Measurements from ENCODE around the gene STX4.

DNA sequence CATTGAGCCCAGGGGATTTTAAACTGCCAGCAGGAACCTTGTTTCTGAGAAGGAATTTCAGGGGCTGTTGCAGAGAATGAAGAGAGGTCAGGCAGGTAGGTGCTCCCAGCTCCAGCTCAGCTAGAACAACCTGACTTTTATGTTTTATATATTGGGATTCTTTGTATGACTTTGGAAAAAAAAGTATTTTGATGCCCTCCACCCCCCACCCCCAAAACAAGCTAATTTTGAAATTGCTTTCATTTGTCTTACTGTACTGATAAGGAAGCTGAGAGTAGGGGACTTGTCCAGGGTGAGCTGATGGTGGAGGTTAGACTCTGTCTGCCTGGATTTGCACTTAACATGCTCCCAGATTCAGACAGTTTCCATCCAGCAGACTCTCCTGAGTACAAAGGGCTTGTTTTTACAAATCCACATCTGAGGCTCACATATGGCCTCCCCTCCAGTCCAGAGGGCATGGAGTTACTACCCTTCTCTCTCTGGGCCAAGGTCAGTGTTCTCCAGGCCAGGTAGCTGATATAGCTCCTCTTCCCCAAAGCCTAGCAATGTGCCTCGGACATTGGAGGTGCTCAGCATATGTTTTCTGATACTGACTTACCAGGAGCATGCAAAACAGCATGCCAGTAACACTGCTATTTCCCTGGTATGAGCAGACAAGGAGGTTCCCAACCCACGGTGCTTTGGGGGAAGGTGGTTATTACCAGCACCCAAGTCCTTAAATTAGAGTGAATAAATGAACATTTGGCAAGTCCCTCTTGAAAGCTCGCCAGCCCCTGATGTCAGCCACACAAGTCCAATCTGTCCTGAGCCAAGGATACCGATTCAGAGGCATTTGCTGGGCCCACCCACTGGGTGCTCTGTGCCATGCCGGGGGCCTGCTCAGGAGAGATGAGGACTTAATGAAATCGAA, 34.3 kb upstream of the STX4 start:
- no peak for TF ChIP-seq EZH2phosphoT487 (IDR thresholded peaks at IDR 0.05; ENCODE audit: borderline replicate concordance)
- TF ChIP-seq, protein P1, sequence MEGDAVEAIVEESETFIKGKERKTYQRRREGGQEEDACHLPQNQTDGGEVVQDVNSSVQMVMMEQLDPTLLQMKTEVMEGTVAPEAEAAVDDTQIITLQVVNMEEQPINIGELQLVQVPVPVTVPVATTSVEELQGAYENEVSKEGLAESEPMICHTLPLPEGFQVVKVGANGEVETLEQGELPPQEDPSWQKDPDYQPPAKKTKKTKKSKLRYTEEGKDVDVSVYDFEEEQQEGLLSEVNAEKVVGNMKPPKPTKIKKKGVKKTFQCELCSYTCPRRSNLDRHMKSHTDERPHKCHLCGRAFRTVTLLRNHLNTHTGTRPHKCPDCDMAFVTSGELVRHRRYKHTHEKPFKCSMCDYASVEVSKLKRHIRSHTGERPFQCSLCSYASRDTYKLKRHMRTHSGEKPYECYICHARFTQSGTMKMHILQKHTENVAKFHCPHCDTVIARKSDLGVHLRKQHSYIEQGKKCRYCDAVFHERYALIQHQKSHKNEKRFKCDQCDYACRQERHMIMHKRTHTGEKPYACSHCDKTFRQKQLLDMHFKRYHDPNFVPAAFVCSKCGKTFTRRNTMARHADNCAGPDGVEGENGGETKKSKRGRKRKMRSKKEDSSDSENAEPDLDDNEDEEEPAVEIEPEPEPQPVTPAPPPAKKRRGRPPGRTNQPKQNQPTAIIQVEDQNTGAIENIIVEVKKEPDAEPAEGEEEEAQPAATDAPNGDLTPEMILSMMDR (conservative IDR thresholded peaks at IDR 0.05; ENCODE audit: low read length): no peak
